K562 (cell line): ENCODE results near the gene FMNL2. TPM values are rescaled to one million over a fixed set of nuclear protein-coding genes. Genes with fewer than 3 reads are reported as not detected.

Experiments
- ATAC-seq: fragments of 200-7000 bp; cut with Tn5 transposase; 3 replicates; pipeline ENCODE4 v1.9.1; 2020; ENCODE audit warnings: moderate library complexity
- BruUV-seq: library from RNA; stranded (reverse); fragments of 400-500 nt; replicated peaks from 2 replicates; lab custom pipeline; 2021; lab: Mats Ljungman, UMichigan
- CTCF ChIA-PET: fragments of 300-600 bp; formaldehyde crosslinking; extraction: SDS; loops from one replicate; lab custom pipeline; 2021; ENCODE audit warnings: low intra/inter-chr PET ratio; lab: Yijun Ruan, JAX
- POLR2A ChIA-PET: fragments of 300-600, 350-650 bp; sonication (Branson Sonifier 250); formaldehyde crosslinking; extraction: SDS; loops from one replicate; lab custom pipeline; 2021; ENCODE audit warnings: antibody characterized with exemption, inconsistent platforms; lab: Yijun Ruan, JAX
- DNase-seq, 4 experiments: peaks; one replicate each; pipeline versions ENCODE4 v3.0.0 to v3.0.0-alpha.2; 2011 to 2018; ENCODE audit warnings: low spot score in 3 of 4, mixed read lengths in 3 of 4; ENCODE audit errors: extremely low read depth in 1 of 4
- FAIRE-seq: peaks from 2 replicates; lab custom pipeline; 2011; peaks lifted over from hg19 to GRCh38; lab: Jason Lieb, UNC
- H2AFZ ChIP-seq: 2 replicates; pipeline ENCODE4 v1.6.0; 2011; ENCODE audit warnings: low read depth, low read length, control low read depth, inconsistent platforms
- H3K27ac ChIP-seq: fragments of 200-600 bp; 3 replicates; pipeline ENCODE4 v1.8.0; 2011; ENCODE audit warnings: low read depth, mild to moderate bottlenecking, control low read depth, inconsistent platforms, low read length, moderate library complexity, mixed read lengths; ENCODE audit errors: extremely low read depth
- H3K27me3 ChIP-seq, 2 experiments: fragments of 300-600 bp in 1 of 2; 2 replicates in 1 of 2; 3 replicates in 1 of 2; pipeline versions ENCODE4 v1.6.0 to v1.8.0; 2011; ENCODE audit warnings: inconsistent platforms in 2 of 2, low read length in 2 of 2, mild to moderate bottlenecking in 1 of 2, mixed read lengths in 1 of 2, moderate library complexity in 1 of 2; ENCODE audit not compliant: control insufficient read depth in 2 of 2, insufficient read depth in 2 of 2
- H3K36me3 ChIP-seq: fragments of 300-600 bp; 3 replicates; pipeline ENCODE4 v1.8.0; 2011; ENCODE audit warnings: mild to moderate bottlenecking, low read length, inconsistent platforms; ENCODE audit not compliant: control insufficient read depth, insufficient read depth
- H3K4me1 ChIP-seq, 2 experiments: fragments of 200-600 bp in 1 of 2; replicated peaks in 1 of 2; 2 replicates in 1 of 2; 3 replicates in 1 of 2; pipeline versions ENCODE4 v1.5.1 to v1.8.0; 2011; ENCODE audit warnings: inconsistent platforms in 2 of 2, low read length in 2 of 2, mild to moderate bottlenecking in 1 of 2, mixed read lengths in 1 of 2, moderate library complexity in 1 of 2; ENCODE audit not compliant: control insufficient read depth in 2 of 2, insufficient read depth in 2 of 2
- H3K4me2 ChIP-seq: 2 replicates; pipeline ENCODE4 v1.6.1; 2011; ENCODE audit warnings: low read length, control low read depth, inconsistent platforms, mixed read lengths; ENCODE audit not compliant: insufficient read depth
- H3K4me3 ChIP-seq: fragments of 200-600 bp; sonication (generic), shearing (Covaris generic); 2 replicates; pipeline ENCODE4 v1.5.1; 2016; ENCODE audit warnings: control low read depth, inconsistent platforms
- H3K79me2 ChIP-seq: fragments of 200-600 bp; 3 replicates; pipeline ENCODE4 v1.8.0; 2011; ENCODE audit warnings: low read length, inconsistent platforms; ENCODE audit not compliant: control insufficient read depth, insufficient read depth
- H3K9ac ChIP-seq, 2 experiments: 2 replicates each; pipeline versions ENCODE4 v1.6.0 to v1.6.1; 2011; ENCODE audit warnings: low read depth in 2 of 2, low read length in 2 of 2, control low read depth in 1 of 2, inconsistent platforms in 1 of 2, mild to moderate bottlenecking in 1 of 2, mixed read lengths in 1 of 2; ENCODE audit not compliant: insufficient read depth in 1 of 2
- H3K9me1 ChIP-seq: one replicate; pipeline ENCODE4 v1.6.0; 2011; ENCODE audit warnings: inconsistent platforms, mild to moderate bottlenecking, low read length, moderate library complexity; ENCODE audit not compliant: control insufficient read depth, insufficient read depth
- H3K9me3 ChIP-seq: replicated peaks from 2 replicates; pipeline ENCODE4 v1.5.1; 2011; ENCODE audit warnings: low read depth, low read length, inconsistent platforms; ENCODE audit not compliant: control insufficient read depth, insufficient read depth
- H4K20me1 ChIP-seq: replicated peaks from 2 replicates; pipeline ENCODE4 v1.6.1; 2011; ENCODE audit warnings: low read length, inconsistent platforms, mixed read lengths; ENCODE audit not compliant: control insufficient read depth, insufficient read depth
- CEBPG ChIP-seq, 3 experiments: fragments of 200-800 bp in 1 of 3; sonication (Bioruptor generic) in 1 of 3; sonication (generic) in 1 of 3; formaldehyde crosslinking in 1 of 3; IDR thresholded peaks in 2 of 3; conservative IDR thresholded peaks in 1 of 3; 2 replicates each; pipeline versions ENCODE4 v1.6.1 to v1.8.0; 2016 to 2022; ENCODE audit warnings: missing compliant biosample characterization in 2 of 3, missing genetic modification characterization in 2 of 3, mild to moderate bottlenecking in 1 of 3, missing genetic modification reagents in 1 of 3
- GATA2 ChIP-seq: sonication (generic); formaldehyde crosslinking; IDR thresholded peaks from 2 replicates; pipeline ENCODE4 v1.4.0; 2020; ENCODE audit warnings: mild to moderate bottlenecking, missing genetic modification reagents
- IRF9 ChIP-seq: fragments of 450-650 bp; IDR thresholded peaks from 2 replicates; pipeline ENCODE4 v1.6.1; 2016; ENCODE audit warnings: missing biosample characterization, missing genetic modification characterization
- MIER1 ChIP-seq: fragments of 450-650 bp; IDR thresholded peaks from 2 replicates; pipeline ENCODE4 v1.6.1; 2016; ENCODE audit warnings: antibody characterized with exemption, mild to moderate bottlenecking, low read depth
- MLLT1 ChIP-seq, 2 experiments: fragments of 450-650 bp; IDR thresholded peaks; 2 replicates each; pipeline ENCODE4 v1.6.1; 2016
- NKRF ChIP-seq: fragments of 450-650 bp; IDR thresholded peaks from 2 replicates; pipeline ENCODE4 v1.6.1; 2016; ENCODE audit warnings: borderline replicate concordance
- RFX1 ChIP-seq: fragments of 450-650 bp; IDR thresholded peaks from 2 replicates; pipeline ENCODE4 v1.6.1; 2016; ENCODE audit warnings: mild to moderate bottlenecking, moderate library complexity
- SNAPC5 ChIP-seq: fragments of 250-450 bp; sonication (Bioruptor Pico); IDR thresholded peaks from 2 replicates; pipeline ENCODE4 v1.8.0; 2021; ENCODE audit warnings: moderate library complexity, mild to moderate bottlenecking, inconsistent platforms
- ZKSCAN1 ChIP-seq: fragments of 150-350 bp; IDR thresholded peaks from 2 replicates; pipeline ENCODE4 v1.6.1; 2016; ENCODE audit warnings: low read depth, low read length
- ZNF140 ChIP-seq: fragments of 250-450 bp; sonication (Bioruptor Pico); IDR thresholded peaks from 2 replicates; pipeline ENCODE4 v1.8.0; 2021; ENCODE audit warnings: moderate library complexity, mild to moderate bottlenecking, inconsistent platforms
- ZNF551 ChIP-seq: fragments of 250-450 bp; sonication (Bioruptor Pico); IDR thresholded peaks from 2 replicates; pipeline ENCODE4 v1.5.0; 2021; ENCODE audit warnings: mild to moderate bottlenecking, moderate library complexity
- ZSCAN32 ChIP-seq: fragments of 450-650 bp; formaldehyde crosslinking; IDR thresholded peaks from 2 replicates; pipeline ENCODE4 v1.4.0; 2020; ENCODE audit warnings: mild to moderate bottlenecking, moderate library complexity
- WGBS: fragments of 100-300 bp; shearing (Covaris generic); methylation state at CpG from one replicate; pipeline ENCODE4 v1.1.6; 2016; ENCODE audit warnings: low coverage, mixed read lengths; ENCODE audit not compliant: insufficient coverage; ENCODE audit errors: missing lambda C conversion rate; 5-methylcytosine and 5-hydroxymethylcytosine counted together
- in situ Hi-C: fragments of 300-500 bp; cut with MboI; formaldehyde crosslinking; loops from 4 replicates; pipeline ENCODE4 v1.15.0; 2018; ENCODE audit warnings: inconsistent platforms, mixed read lengths
- intact Hi-C: fragments of 100-400 bp; cut with micrococcal nuclease; formaldehyde crosslinking; loops from 2 replicates; pipeline ENCODE4 v1.14.2; 2022
- polyA plus RNA-seq, 8 experiments: library from polyadenylated mRNA; depleted of rRNA in 4 of 8; stranded (reverse) in 5 of 8; unstranded in 3 of 8; fragments of >200 nt; fragmentation: Nextera tagmentation in 2 of 8; fragmentation: Illumina TruSeq in 1 of 8; extraction: Ambion mirVana in 2 of 8; extraction: Trizol in 1 of 8; gene quantifications; 2 replicates each; pipeline versions ENCODE4 v1.2.1 to v1.2.3, GENCODE V29; 2011 to 2014; ENCODE audit warnings: inconsistent platforms in 1 of 8, missing spikeins in 1 of 8
- total RNA-seq, 7 experiments: library from RNA; depleted of rRNA in 6 of 7; stranded (reverse); fragments of >200 nt in 6 of 7; fragmentation: Illumina TruSeq in 2 of 7; extraction: Trizol in 2 of 7; gene quantifications; 2 replicates each; pipeline versions ENCODE4 v1.2.1 to v1.2.3, GENCODE V29; 2011 to 2021; ENCODE audit warnings: low replicate concordance in 1 of 7

FMNL2 gene
- total and polyA plus RNA-seq, 9 of the 15 experiments (the other 6 are each of a cell fraction or from before 2014, with no cell fraction given) = 0.15 to 0.49 (median 0.24) TPM; not detected in 1

GRCh38 chr2:152693033-152693432 is 358.1 kb downstream of the FMNL2 start:
- Histone ChIP-seq H3K9me1 (no peaks in the 10 kb centered on the region), H3K9ac (no peak overlapping the region), H2AFZ (no peak overlapping the region), H3K4me3 (no peak overlapping the region), H3K79me2 (peaks cover 69% of the 10 kb centered on the region), H3K4me1 (no peaks in the 10 kb centered on the region), H4K20me1 (no peaks in the 10 kb centered on the region), H3K4me2 (no peak overlapping the region), H3K27me3 (no peaks in the 10 kb centered on the region), H3K36me3 (peaks cover 77% of the 10 kb centered on the region), H3K27ac (no peak overlapping the region), H3K9me3 (no peaks in the 10 kb centered on the region)
- FAIRE-seq (no peak), DNase-seq (no peak), ATAC-seq (no peak)
- ChIA-PET POLR2A (interaction anchor here (0.6 kb wide), 1 partner anchor 16 kb away, joined by 3 read pairs; no protein-coding TSS in a partner anchor), CTCF (no interaction called here)
- BruUV-seq = TSS peak; percentile 12
- in situ Hi-C loops (no loop called here), intact Hi-C loops (no loop called here)
- WGBS = 98% methylated on average over 4 of the region's 4 CpGs
- TF ChIP-seq GATA2 (no peak), SNAPC5 (no peak), MLLT1 (IDR thresholded peaks at IDR 0.05) (no peak), ZNF551 (no peak), IRF9 (tag) (no peak), ZNF140 (no peak), CEBPG (CRISPR knock-in tag; IDR thresholded peaks at IDR 0.05) (no peak), CEBPG (tag; conservative IDR thresholded peaks at IDR 0.05 in 1 of 2, IDR thresholded peaks at IDR 0.05 in 1 of 2) (no peak), MIER1 (no peak), ZSCAN32 (CRISPR knock-in tag) (no peak), RFX1 (no peak), NKRF (no peak), ZKSCAN1 (no peak)
